Osteocyte (in vitro differentiated cells): ENCODE data around the gene FBLN2. TPM values are rescaled to one million over a fixed set of nuclear protein-coding genes. Genes with fewer than 3 reads are reported as not detected.

Experiments
- DNase-seq: peaks from one replicate; pipeline ENCODE4 v3.0.0; 2021; ENCODE audit warnings: mixed read lengths; ENCODE audit not compliant: unreplicated experiment; ENCODE audit errors: extremely low spot score
- H3K27ac Mint-ChIP-seq: one replicate; pipeline ENCODE4 v1.8.0; 2021; ENCODE audit warnings: mild to moderate bottlenecking, mixed read lengths; ENCODE audit not compliant: unreplicated experiment
- H3K27me3 Mint-ChIP-seq: one replicate; pipeline ENCODE4 v1.8.0; 2021; ENCODE audit warnings: mixed read lengths; ENCODE audit not compliant: unreplicated experiment
- H3K36me3 Mint-ChIP-seq: one replicate; pipeline ENCODE4 v1.8.0; 2021; ENCODE audit warnings: mixed read lengths; ENCODE audit not compliant: unreplicated experiment
- H3K4me1 Mint-ChIP-seq: one replicate; pipeline ENCODE4 v1.8.0; 2021; ENCODE audit warnings: mixed read lengths; ENCODE audit not compliant: unreplicated experiment
- H3K4me3 Mint-ChIP-seq: one replicate; pipeline ENCODE4 v1.8.0; 2021; ENCODE audit warnings: mild to moderate bottlenecking, moderate library complexity, mixed read lengths; ENCODE audit not compliant: unreplicated experiment
- H3K9me3 Mint-ChIP-seq: one replicate; pipeline ENCODE4 v1.8.0; 2021; ENCODE audit warnings: mixed read lengths; ENCODE audit not compliant: unreplicated experiment
- CTCF ChIP-seq: fragments of 200-600 bp; sonication (generic); IDR thresholded peaks from 2 replicates; pipeline ENCODE4 v1.5.0; 2021; ENCODE audit warnings: antibody characterized with exemption, mild to moderate bottlenecking, moderate library complexity
- total RNA-seq: library from RNA; stranded (reverse); gene quantifications from 2 replicates; pipeline ENCODE4 v1.2.1, GENCODE V29; 2021

The FBLN2 gene
- total RNA-seq, 1 donor from 2014 or later: 215 TPM

- no peaks in the 10 kb centered on the region for H3K9me3 Mint-ChIP-seq
- peaks cover 5% of the 10 kb centered on the region for H3K4me1 Mint-ChIP-seq
- no peak for DNase-seq
- no peak for TF ChIP-seq CTCF
- H3K36me3 Mint-ChIP-seq: peaks cover 10% of the 10 kb centered on the region
- H3K27me3 Mint-ChIP-seq: no peaks in the 10 kb centered on the region
- H3K27ac Mint-ChIP-seq: no peak overlapping the region
- H3K4me3 Mint-ChIP-seq: no peak overlapping the region
These were observed 38.5 kb downstream of the FBLN2 start for GRCh38 chr3:13587442-13587841.

- no peak overlapping the region for H3K27ac Mint-ChIP-seq
- no peaks in the 10 kb centered on the region for H3K27me3 Mint-ChIP-seq
- peaks cover 11% of the 10 kb centered on the region for H3K36me3 Mint-ChIP-seq
- no peak for TF ChIP-seq CTCF
- DNase-seq: no peak
- H3K4me1 Mint-ChIP-seq: peaks cover 5% of the 10 kb centered on the region
- no peaks in the 10 kb centered on the region for H3K9me3 Mint-ChIP-seq
- no peak overlapping the region for H3K4me3 Mint-ChIP-seq
These were observed 39.3 kb downstream of the FBLN2 start for GRCh38 chr3:13588221-13588701.

GRCh38 chr3:13588993-13589392 lies 40.1 kb downstream of the FBLN2 start:
- no peaks in the 10 kb centered on the region for H3K27me3 Mint-ChIP-seq
- no peak for TF ChIP-seq CTCF
- DNase-seq: no peak
- no peaks in the 10 kb centered on the region for H3K9me3 Mint-ChIP-seq
- H3K4me3 Mint-ChIP-seq: no peak overlapping the region
- H3K27ac Mint-ChIP-seq: no peak overlapping the region
- H3K36me3 Mint-ChIP-seq: peaks cover 13% of the 10 kb centered on the region
- peaks cover 7% of the 10 kb centered on the region for H3K4me1 Mint-ChIP-seq

GRCh38 chr3:13590841-13591520 lies 42.1 kb downstream of the FBLN2 start:
- Mint-ChIP-seq H3K9me3 (no peaks in the 10 kb centered on the region), H3K27me3 (no peaks in the 10 kb centered on the region), H3K27ac (no peak overlapping the region), H3K36me3 (peaks cover 13% of the 10 kb centered on the region), H3K4me1 (peaks cover 18% of the 10 kb centered on the region), H3K4me3 (no peak overlapping the region)
- no peak for TF ChIP-seq CTCF
- no peak for DNase-seq

- Mint-ChIP-seq H3K4me3 (no peak overlapping the region), H3K9me3 (no peaks in the 10 kb centered on the region), H3K27ac (no peak overlapping the region)
These were observed 44.7 kb downstream of the FBLN2 start for GRCh38 chr3:13593615-13594014.

More at GRCh38 chr3:13593615-13594014, 44.7 kb downstream of the FBLN2 start:
- H3K4me1 Mint-ChIP-seq: peaks cover 18% of the 10 kb centered on the region
- no peak for TF ChIP-seq CTCF
- H3K36me3 Mint-ChIP-seq: peaks cover 17% of the 10 kb centered on the region
- no peaks in the 10 kb centered on the region for H3K27me3 Mint-ChIP-seq
- DNase-seq: no peak
